SK-N-MC (cell line): ENCODE data around the gene DMRTA1.

Source experiments
- EZH2 ChIP-seq: fragments of 200-600 bp; sonication (generic); IDR thresholded peaks from one replicate; pipeline ENCODE4 v1.6.1; 2017; ENCODE audit warnings: antibody characterized with exemption
- POLR2AphosphoS5 ChIP-seq: IDR thresholded peaks from 2 replicates; pipeline ENCODE4 v1.6.1; 2012; ENCODE audit warnings: mild to moderate bottlenecking, low read depth, low read length, borderline replicate concordance

- TF ChIP-seq EZH2 = no peak
- TF ChIP-seq POLR2AphosphoS5 = no peak
Measured at GRCh38 chr9:22440841-22441240, 5.8 kb upstream of the DMRTA1 start.
